NCI-H345 treated with DMSO at 0.1 percent for 48 hours (cell line): ENCODE results near the gene TENT4A.
"Not testable (repeated sequence)": the region's sequence is repeated elsewhere in the genome, so short reads cannot be mapped to it uniquely, and the experiment has no call there.

Source experiments
- DNase-seq: peaks from one replicate; lab custom pipeline; 2025; ENCODE audit not compliant: unreplicated experiment; lab: John Stamatoyannopoulos, UW

Gene TENT4A

DNA sequence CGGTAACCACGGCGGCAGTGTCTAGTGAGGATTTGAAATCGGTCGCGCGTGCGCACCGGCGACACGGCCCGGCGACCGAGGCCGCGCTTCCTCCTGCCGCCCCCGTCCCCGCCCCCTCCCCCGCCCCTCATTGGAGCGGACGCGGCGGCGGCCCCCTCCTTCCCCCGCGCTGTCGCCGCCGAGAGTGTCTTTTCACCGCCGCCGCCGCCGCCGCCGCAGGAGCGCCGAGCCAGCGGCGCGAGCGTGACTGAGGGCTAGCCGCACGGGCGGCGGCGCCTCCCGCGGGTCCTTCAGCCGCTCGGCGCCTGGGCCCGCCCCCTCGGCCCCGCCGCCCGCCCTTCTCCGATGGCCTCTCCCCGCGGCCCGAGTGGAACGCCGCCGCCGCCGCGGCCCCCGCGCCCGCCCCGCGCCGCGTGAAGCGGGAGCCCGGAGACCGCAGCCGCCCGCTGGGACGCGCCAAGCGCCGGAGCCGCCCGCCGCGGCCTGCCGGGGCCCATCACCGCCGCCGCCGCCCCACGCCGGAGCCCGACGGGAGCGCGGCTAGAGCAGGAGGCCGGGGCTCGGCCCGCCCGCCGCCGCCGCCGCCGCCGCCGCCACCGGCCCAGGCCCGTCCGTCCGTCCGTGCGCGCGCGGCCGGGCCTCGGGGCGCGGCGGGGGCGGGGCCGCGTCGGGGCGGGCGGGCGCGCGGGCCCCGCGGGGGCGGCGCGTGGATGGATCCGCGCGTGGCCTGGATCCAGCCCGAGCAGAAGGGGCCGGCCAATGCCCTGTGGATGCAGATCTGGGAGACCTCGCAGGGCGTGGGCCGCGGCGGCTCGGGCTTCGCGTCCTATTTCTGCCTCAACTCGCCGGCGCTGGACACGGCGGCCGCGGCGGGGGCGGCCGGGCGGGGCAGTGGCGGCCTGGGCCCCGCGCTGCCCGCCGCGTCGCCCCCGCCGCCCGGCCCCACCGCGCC, at the start of gene TENT4A:
TENT4A (plus strand) TSS at position 159 of the 952 bp plus-strand sequence; CDS start at position 711, 552 bp downstream.
- DNase-seq = no peak

- no peak for DNase-seq
These were observed 46.5 kb upstream of the TENT4A start for GRCh38 chr5:6666762-6667161.

GRCh38 chr5:6667648-6668047, 45.6 kb upstream of the TENT4A start:
- DNase-seq = no peak

DNA sequence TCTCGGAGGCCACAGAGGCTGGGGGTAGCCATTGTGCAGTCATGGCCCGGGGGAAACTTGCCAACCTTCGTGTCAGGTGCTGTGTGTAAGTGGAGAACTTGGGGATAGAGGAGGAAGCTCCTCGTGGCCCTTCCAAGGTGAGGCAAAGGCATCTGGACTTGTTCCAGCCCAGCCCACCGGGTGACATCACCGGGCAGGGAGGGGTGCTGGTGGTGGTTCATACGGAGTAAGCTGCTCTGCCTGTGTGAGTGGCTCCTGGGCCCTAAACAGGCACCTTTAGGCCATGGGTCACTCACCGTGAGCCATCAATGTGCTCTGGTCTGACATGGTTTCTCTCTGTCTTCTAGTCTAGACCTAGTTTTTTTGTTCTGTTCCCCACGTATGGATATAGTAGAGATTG, 44.5 kb upstream of the TENT4A start:
- DNase-seq = not testable (repeated sequence)

GRCh38 chr5:6673031-6673430, 40.2 kb upstream of the TENT4A start:
- DNase-seq = no peak

- DNase-seq = no peak
These were observed 39.3 kb upstream of the TENT4A start for GRCh38 chr5:6673963-6674362.

GRCh38 chr5:6674421-6674820, 38.8 kb upstream of the TENT4A start:
- DNase-seq = no peak

GRCh38 chr5:6674886-6675285, 38.3 kb upstream of the TENT4A start:
- no peak for DNase-seq

DNA sequence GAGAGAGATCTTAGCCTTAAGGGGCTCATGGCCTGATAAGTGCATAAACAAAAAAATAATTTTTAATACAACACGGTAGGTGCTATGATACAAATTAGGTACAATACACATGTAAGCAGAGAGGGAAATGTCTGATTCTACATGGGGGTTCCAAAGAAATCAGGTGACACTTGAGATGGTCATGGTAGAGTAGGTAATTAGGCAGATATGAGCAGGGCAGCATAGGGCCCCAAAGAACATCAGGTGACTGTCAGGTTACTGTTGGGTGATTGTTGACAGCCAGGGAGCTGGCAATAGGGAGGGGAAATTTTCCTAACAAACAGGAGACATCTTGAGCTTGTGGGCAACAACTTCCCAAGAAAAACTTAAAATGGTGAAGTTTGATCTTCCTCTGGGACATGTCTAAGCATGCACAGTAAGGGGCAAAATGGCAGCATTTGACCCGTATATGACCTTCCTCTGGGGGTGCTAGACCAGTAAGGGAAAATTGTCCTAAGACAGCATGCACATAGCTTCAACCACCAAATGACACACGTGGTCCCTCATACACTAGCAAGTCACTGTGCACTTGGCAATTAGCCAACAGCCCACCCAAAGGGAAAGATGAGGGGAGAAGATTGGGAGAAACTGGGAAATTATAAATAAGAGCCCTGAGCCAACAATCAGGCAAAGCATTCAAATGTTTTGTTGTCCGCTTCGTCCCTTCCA, 37.3 kb upstream of the TENT4A start:
- no peak for DNase-seq

GRCh38 chr5:6676702-6677101, 36.5 kb upstream of the TENT4A start:
- no peak for DNase-seq

DNA sequence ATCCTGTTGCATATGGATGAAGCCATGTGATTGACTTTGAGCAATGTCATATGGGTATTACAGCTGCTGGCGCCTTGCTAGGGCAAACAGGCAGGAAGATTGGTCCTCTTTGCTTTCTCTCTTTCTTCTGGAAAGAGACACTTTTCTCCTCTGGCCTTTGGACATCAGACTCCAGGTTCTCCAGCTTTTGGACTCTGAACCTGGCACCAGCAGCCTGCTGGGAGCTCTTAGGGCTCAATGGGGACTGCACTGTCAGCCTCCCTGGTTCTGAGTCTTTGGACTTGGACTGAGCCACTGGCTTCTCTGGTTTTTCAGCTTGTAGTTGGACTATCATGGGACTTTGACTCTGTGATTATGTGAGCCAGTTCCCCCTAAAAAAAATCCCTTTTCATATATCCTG, 34.8 kb upstream of the TENT4A start:
- DNase-seq = no peak

- DNase-seq = no peak
These were observed 32.3 kb upstream of the TENT4A start for GRCh38 chr5:6680922-6681321.

GRCh38 chr5:6681682-6682081, 31.6 kb upstream of the TENT4A start:
- no peak for DNase-seq

DNA sequence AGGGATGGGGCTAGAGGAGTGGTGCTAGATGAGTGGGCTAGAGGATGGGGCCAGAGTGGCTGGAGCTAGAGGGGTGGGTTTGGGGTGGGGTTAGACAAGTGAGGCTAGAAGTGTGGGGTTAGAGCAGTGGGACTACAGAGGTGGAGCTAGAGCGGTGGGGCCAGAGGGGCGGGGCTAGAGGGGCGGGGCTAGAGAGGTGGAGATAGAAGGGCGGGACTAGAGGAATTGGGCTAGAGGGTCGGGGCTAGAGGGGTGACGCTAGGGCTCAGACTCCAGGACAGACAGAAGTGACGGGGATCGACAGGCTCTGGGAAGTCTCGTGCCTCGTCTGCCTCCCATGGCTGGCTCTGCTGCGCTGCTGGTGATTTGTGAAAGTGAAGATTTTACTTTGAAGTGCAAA, 31.0 kb upstream of the TENT4A start:
- DNase-seq = no peak

- DNase-seq = no peak
These were observed 30.0 kb upstream of the TENT4A start for GRCh38 chr5:6683241-6683640.

DNA sequence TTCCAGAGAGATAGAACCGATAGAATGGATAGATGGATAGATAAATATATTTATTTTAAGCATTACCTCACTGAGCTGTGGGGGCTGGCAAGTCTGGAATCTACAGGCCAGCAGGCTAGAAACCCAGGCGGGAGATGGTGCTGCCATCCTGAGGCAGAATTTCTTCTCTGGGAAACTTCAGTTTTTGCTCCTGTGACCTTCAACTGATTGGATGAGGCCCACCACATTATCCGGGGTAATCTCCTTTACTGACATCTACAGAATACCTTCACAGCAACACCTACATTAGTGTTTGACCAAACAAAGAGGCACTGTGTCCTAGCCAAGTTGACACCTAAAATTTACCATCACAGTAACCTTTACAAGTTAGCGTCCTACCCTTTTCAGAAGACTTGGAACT, 29.2 kb upstream of the TENT4A start:
- DNase-seq = no peak

DNA sequence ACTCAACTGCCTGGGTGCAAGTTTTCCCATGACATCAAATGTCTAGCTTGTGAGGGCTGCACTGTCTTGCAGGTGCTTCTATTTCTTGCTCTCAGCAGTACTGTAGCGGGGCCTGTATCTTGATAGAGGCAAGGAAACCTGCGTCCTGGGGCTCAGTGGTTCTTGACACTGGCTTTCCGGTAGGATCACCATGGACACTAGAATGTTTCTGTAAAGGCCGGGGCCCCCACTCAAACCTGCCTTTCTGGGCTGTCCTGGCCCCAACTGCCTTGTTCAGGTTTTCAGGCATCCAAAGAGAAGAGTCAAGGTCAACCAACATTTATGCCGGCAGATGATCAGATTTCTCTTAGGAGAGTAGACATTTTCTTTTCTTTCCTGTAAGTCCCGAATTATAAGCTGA, 26.7 kb upstream of the TENT4A start:
- DNase-seq = no peak

DNA sequence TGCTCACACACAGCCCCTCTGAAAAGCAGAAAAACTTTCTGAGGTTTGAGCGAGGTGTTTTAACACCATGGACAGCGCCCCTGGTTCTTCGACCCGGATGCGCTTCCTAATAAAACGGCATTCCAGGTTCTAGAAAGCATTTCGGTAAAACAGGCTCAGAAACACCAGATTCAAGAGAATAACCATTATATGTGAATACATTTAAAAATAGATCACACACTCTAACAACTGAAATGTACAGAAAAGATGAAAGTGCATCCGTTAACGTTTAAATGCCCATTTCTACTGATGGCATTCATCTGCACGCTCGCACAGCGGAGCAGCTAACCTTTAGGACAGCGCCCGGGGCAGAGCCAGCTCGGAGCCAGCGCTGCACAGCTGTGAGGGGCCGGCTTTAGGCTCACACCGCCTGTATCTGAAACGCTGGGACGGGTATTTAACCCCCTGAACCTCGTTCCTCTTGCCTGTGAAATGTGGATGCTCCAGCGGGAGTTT, 26.3 kb upstream of the TENT4A start:
- DNase-seq = no peak

DNA sequence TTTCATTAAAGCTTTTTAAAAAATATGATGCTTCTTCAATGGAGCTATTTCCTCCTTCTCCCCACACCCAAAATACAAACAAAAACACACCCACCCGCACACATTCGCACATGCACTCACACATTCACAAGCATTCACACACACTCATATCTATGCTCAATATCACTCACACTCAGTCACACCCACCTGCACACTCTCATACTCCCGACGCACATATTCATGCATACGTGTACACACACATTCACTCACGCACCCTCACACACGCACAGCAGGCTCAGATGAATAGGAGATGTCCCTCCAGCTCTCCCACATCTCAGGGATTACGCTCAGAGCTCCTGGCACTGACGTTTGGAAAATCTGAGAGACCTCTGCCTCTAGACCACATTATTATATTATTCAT, 25.7 kb upstream of the TENT4A start:
- no peak for DNase-seq

- no peak for DNase-seq
These were observed 20.3 kb upstream of the TENT4A start for GRCh38 chr5:6692906-6693305.

DNA sequence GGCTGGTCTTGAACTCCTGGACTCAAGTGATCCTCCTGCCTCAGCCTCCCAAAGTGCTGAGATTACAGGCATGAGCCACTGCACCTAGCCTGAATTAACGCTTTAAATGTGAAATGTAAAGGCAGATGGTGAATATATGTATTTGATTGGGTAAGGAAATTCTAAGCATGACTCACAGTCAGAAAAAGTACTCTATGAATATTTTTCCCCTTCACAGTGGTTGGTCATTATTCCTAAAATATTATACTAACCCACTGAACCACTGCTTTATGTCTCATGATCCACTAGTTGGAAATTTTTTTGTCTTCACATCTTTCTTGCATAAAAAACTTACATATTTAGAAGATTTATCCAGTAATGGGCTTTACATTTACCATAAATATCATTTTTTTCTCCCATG, 14.5 kb upstream of the TENT4A start:
- no peak for DNase-seq

DNA sequence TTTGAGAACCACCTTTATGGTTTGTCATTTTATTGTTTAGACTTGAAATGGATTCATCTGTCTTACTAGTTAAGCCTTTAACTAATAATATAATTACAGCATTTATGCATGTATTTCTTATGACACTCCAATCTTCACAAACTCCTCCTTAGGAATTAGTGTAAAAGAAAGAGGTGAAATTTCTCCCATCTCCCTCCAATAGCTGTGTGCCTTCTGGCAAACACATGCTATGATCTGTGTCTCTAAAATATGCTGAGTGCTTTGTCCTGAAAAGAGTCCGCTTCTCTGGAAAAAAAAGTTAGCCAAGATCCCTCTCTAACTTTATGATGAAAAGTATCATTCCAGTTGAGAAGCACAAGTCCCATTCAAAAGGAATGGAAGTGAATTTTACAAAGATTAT, 13.9 kb upstream of the TENT4A start:
- DNase-seq = no peak
